DMS153 treated with DMSO at 0.1 percent for 48 hours (cell line): Measurements from ENCODE around the gene POPDC2.
A peak's percentile ranks its signal among the peaks of the same experiment; 100 is the strongest.
"Not testable (repeated sequence)": the region's sequence is repeated elsewhere in the genome, so short reads cannot be mapped to it uniquely, and the experiment has no call there.

Experiments used
- DNase-seq: peaks from one replicate; lab custom pipeline; 2025; ENCODE audit not compliant: unreplicated experiment; lab: John Stamatoyannopoulos, UW

Gene POPDC2

GRCh38 chr3:119660474-119661440 is at the start of gene POPDC2:
Gene POPDC2, minus strand, starts transcription at chr3:119660589. Its CDS starts 166 bp downstream, at chr3:119660423.
- no peak for DNase-seq

- no peak for DNase-seq
Measured at GRCh38 chr3:119703820-119704531, 43.6 kb upstream of the POPDC2 start.

- DNase-seq: peak; percentile 91
Measured at GRCh38 chr3:119702530-119703527, 42.4 kb upstream of the POPDC2 start, which contains the start of gene CFAP91. Gene CFAP91, plus strand, starts transcription at chr3:119703022. Its CDS starts 77 bp downstream, at chr3:119703099.

GRCh38 chr3:119700920-119701734 is 40.7 kb upstream of the POPDC2 start:
- DNase-seq: no peak

- no peak for DNase-seq
Measured at GRCh38 chr3:119700269-119700919, 40.0 kb upstream of the POPDC2 start.

GRCh38 chr3:119697394-119697793 is 37.0 kb upstream of the POPDC2 start:
- DNase-seq: no peak

GRCh38 chr3:119695480-119695879 is 35.1 kb upstream of the POPDC2 start:
- DNase-seq: no peak

GRCh38 chr3:119690043-119690656 is 29.8 kb upstream of the POPDC2 start:
- no peak for DNase-seq

- no peak for DNase-seq
Measured at GRCh38 chr3:119683421-119683820, 23.0 kb upstream of the POPDC2 start.

- DNase-seq: peak; percentile 23
Measured at GRCh38 chr3:119681279-119681678, 20.9 kb upstream of the POPDC2 start.

- no peak for DNase-seq
Measured at GRCh38 chr3:119679874-119680273, 19.5 kb upstream of the POPDC2 start.

GRCh38 chr3:119678209-119678608 is 17.8 kb upstream of the POPDC2 start:
- DNase-seq: not testable (repeated sequence)

GRCh38 chr3:119677641-119677934 is 17.2 kb upstream of the POPDC2 start:
- no peak for DNase-seq

GRCh38 chr3:119676771-119677640 is 16.6 kb upstream of the POPDC2 start, which contains the start of gene COX17:
Gene COX17, minus strand, starts transcription at chr3:119677406. Its CDS starts 96 bp downstream, at chr3:119677310.
- DNase-seq: peak; percentile 93

- DNase-seq: no peak
Measured at GRCh38 chr3:119676020-119676419, 15.6 kb upstream of the POPDC2 start.

GRCh38 chr3:119675188-119675874 is 14.9 kb upstream of the POPDC2 start:
- no peak for DNase-seq

GRCh38 chr3:119673875-119674274 is 13.5 kb upstream of the POPDC2 start:
- no peak for DNase-seq
